ENCODE data around the gene RAB40C. TPM values are rescaled to one million over a fixed set of nuclear protein-coding genes. Genes with fewer than 3 reads are reported as not detected.
A peak's percentile ranks its signal among the peaks of the same experiment; 100 is the strongest.

Gene RAB40C
- total RNA-seq, 3 donors from 2014 or later: 17.6 to 29.1 (median 20.6) TPM

DNA sequence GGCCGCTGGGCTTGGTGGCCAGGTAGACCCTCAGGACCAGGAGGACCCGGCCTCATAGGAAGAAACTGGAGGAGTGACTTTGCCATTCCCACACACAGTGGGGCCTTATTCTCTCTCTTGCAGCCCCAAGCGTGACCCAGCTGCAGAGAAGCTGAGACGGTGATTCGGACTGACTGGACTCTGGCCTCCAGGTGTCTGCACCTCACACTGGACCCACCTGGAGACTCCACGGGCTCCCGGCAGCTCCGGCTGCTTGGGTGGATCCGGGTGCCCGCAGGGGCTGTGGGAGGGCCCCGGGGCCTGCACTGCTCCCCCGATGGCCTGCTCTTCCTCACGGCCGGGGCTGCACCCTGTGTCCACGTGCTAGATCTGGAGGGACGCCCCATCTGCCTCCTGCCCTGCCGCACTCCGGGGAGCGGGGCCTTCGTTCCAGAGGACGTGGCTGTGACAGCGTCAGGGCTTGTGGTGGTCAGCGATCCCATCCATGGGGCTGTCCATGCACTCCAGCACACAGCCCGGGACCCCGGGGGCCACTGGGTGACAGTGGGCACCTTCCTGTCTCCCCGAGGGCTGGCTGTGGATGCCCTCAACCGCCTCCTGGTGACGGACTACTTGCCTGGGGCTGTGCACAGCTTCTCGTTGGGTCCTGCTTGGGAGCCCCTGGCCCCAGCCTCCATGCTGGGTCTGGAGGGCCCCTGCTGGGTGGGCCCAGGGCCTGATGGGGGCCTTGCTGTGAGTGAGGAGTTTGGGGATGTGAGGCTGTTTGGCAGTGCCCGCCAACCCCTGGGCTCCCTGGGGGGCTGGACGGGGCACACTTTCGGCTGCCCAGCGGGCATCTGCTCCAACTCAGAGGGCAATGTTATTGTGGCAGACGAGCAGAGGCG lies 22.3 kb upstream of the RAB40C start:
- Histone ChIP-seq H3K36me3 (no peaks in the 10 kb centered on the region), H3K9me3 (no peaks in the 10 kb centered on the region), H3K4me1 (peaks cover 24 to 30% of the 10 kb centered on the region in 2 donors), H3K27me3 (peaks cover 0 to 5% of the 10 kb centered on the region in 2 donors), H3K27ac (peak overlapping the region; percentile 61 to 92), H3K4me3 (peak overlapping the region; percentile 10 to 62 (median 37))
- no peak for TF ChIP-seq POLR2AphosphoS5 (IDR thresholded peaks at IDR 0.05)
- TF ChIP-seq CTCF (IDR thresholded peaks at IDR 0.05): no peak
- no peak for TF ChIP-seq POLR2A (IDR thresholded peaks at IDR 0.05)
- intact Hi-C loops (cut with DNase I; ENCODE audit: low total_unique reads): no loop called here
- DNase-seq (ENCODE audit: low spot score in 2 of 2): no peak

- no peaks in the 10 kb centered on the region for H3K9me3 ChIP-seq
- DNase-seq (ENCODE audit: low spot score in 2 of 2): no peak
- TF ChIP-seq POLR2A (IDR thresholded peaks at IDR 0.05): no peak
- no peak for TF ChIP-seq POLR2AphosphoS5 (IDR thresholded peaks at IDR 0.05)
- TF ChIP-seq CTCF (IDR thresholded peaks at IDR 0.05): no peak
- peak overlapping the region; percentile 83 to 92 for H3K27ac ChIP-seq
- peak overlapping the region; percentile 90 to 99 (median 90) for H3K4me3 ChIP-seq
- peaks cover 24 to 30% of the 10 kb centered on the region in 2 donors for H3K4me1 ChIP-seq
- intact Hi-C loops (cut with DNase I; ENCODE audit: low total_unique reads): no loop called here
- H3K36me3 ChIP-seq: no peaks in the 10 kb centered on the region
- H3K27me3 ChIP-seq: peaks cover 0 to 2% of the 10 kb centered on the region in 2 donors
These were observed 21.2 kb upstream of the RAB40C start for GRCh38 chr16:568401-569258.

- no peaks in the 10 kb centered on the region for H3K9me3 ChIP-seq
- intact Hi-C loops (cut with DNase I; ENCODE audit: low total_unique reads): no loop called here
- TF ChIP-seq POLR2A (IDR thresholded peaks at IDR 0.05) (no peak), CTCF (IDR thresholded peaks at IDR 0.05) (no peak), POLR2AphosphoS5 (IDR thresholded peaks at IDR 0.05) (no peak)
- H3K4me3 ChIP-seq: peak within 1 kb of the TSS; percentile 90 to 99 (median 90)
- peak within 1 kb of the TSS; percentile 83 to 92 for H3K27ac ChIP-seq
- H3K27me3 ChIP-seq: no peaks in the 10 kb centered on the region
- peaks cover 24 to 30% of the 10 kb centered on the region in 2 donors for H3K4me1 ChIP-seq
- peak; percentile 50 to 69 for DNase-seq (ENCODE audit: low spot score in 2 of 2)
- no peaks in the 10 kb centered on the region for H3K36me3 ChIP-seq
These were observed 20.2 kb upstream of the RAB40C start, which contains the start of gene PIGQ for GRCh38 chr16:569445-570254. TSS of gene PIGQ (plus strand) at chr16:569968. CDS start at chr16:574075, 4,107 bp downstream.

GRCh38 chr16:572865-573650 lies 16.8 kb upstream of the RAB40C start:
- no peaks in the 10 kb centered on the region for H3K27me3 ChIP-seq
- H3K27ac ChIP-seq: no peak overlapping the region
- TF ChIP-seq CTCF (IDR thresholded peaks at IDR 0.05) (no peak), POLR2AphosphoS5 (IDR thresholded peaks at IDR 0.05) (no peak), POLR2A (IDR thresholded peaks at IDR 0.05) (no peak)
- no peak overlapping the region for H3K4me3 ChIP-seq
- peaks cover 9 to 10% of the 10 kb centered on the region in 2 donors for H3K4me1 ChIP-seq
- intact Hi-C loops (cut with DNase I; ENCODE audit: low total_unique reads): no loop called here
- no peak for DNase-seq (ENCODE audit: low spot score in 2 of 2)
- H3K9me3 ChIP-seq: no peaks in the 10 kb centered on the region
- H3K36me3 ChIP-seq: no peaks in the 10 kb centered on the region
